Endodermal cell (in vitro differentiated cells): ENCODE data around the gene ERBB4. TPM values are rescaled to one million over a fixed set of nuclear protein-coding genes. Genes with fewer than 3 reads are reported as not detected.

Source experiments
- DNase-seq: peaks from one replicate; pipeline ENCODE4 v3.0.0-alpha.2; 2017
- H3K27ac ChIP-seq: 2 replicates; pipeline ENCODE4 v1.5.1; 2013; ENCODE audit warnings: mild to moderate bottlenecking, low read depth, low read length, moderate library complexity
- H3K27me3 ChIP-seq: 2 replicates; pipeline ENCODE4 v1.6.1; 2013; ENCODE audit warnings: mild to moderate bottlenecking, low read length, moderate library complexity; ENCODE audit not compliant: insufficient read depth, control insufficient read depth, poor library complexity, severe bottlenecking
- H3K36me3 ChIP-seq: 2 replicates; pipeline ENCODE4 v1.7.0; 2013; ENCODE audit warnings: mild to moderate bottlenecking, low read length, moderate library complexity; ENCODE audit not compliant: control insufficient read depth, insufficient read depth
- H3K4me1 ChIP-seq: one replicate; pipeline ENCODE4 v1.7.0; 2013; ENCODE audit warnings: low read length; ENCODE audit not compliant: control insufficient read depth, insufficient read depth
- H3K4me3 ChIP-seq: 2 replicates; pipeline ENCODE4 v1.5.1; 2013; ENCODE audit warnings: mild to moderate bottlenecking, low read length, moderate library complexity
- H3K9ac ChIP-seq: 2 replicates; pipeline ENCODE4 v1.6.1; 2013; ENCODE audit warnings: mild to moderate bottlenecking, low read length, moderate library complexity; ENCODE audit not compliant: poor library complexity, severe bottlenecking; ENCODE audit errors: extremely low read depth
- H3K9me3 ChIP-seq: 2 replicates; pipeline ENCODE4 v1.6.1; 2013; ENCODE audit warnings: mild to moderate bottlenecking, low read length, moderate library complexity; ENCODE audit not compliant: control insufficient read depth
- H3K27ac Mint-ChIP-seq: 2 replicates; pipeline ENCODE4 v1.8.0; 2020; ENCODE audit warnings: mixed read lengths
- H3K27me3 Mint-ChIP-seq: 2 replicates; pipeline ENCODE4 v1.8.0; 2021; ENCODE audit warnings: mild to moderate bottlenecking, mixed read lengths; ENCODE audit not compliant: insufficient read depth
- H3K36me3 Mint-ChIP-seq: 2 replicates; pipeline ENCODE4 v1.8.0; 2020; ENCODE audit warnings: low read depth, mixed read lengths
- H3K4me1 Mint-ChIP-seq: 2 replicates; pipeline ENCODE4 v1.8.0; 2020; ENCODE audit warnings: mixed read lengths
- H3K4me3 Mint-ChIP-seq: 2 replicates; pipeline ENCODE4 v1.8.0; 2020; ENCODE audit warnings: mild to moderate bottlenecking, moderate library complexity, mixed read lengths
- H3K9me3 Mint-ChIP-seq: 2 replicates; pipeline ENCODE4 v1.8.0; 2020; ENCODE audit warnings: mild to moderate bottlenecking, mixed read lengths
- CTCF ChIP-seq: fragments of 200-600 bp; sonication (generic); conservative IDR thresholded peaks from 2 replicates; pipeline ENCODE4 v1.5.0; 2021; ENCODE audit warnings: antibody characterized with exemption, mild to moderate bottlenecking
- WGBS, 2 experiments: methylation state at CpG; one replicate each; pipeline versions ENCODE4 v1.1.5 to v1.1.7; 2013; ENCODE audit warnings: missing lambda C conversion rate in 2 of 2, mixed read lengths in 1 of 2; ENCODE audit not compliant: insufficient coverage in 1 of 2, insufficient read length in 1 of 2; 5-methylcytosine and 5-hydroxymethylcytosine counted together
- total RNA-seq, 2 donors: library from RNA; stranded (reverse); fragmentation: NEBNext Ultra II Directional in 1 of 2; extraction: Animal tissue kit (Norgen Biotek cat#: 25700) in 1 of 2; gene quantifications; 2 replicates in 1 of 2; 3 replicates in 1 of 2; pipeline ENCODE4 v1.2.1, GENCODE V29; 2021

The ERBB4 gene
- total RNA-seq, 2 donors from 2014 or later: 154 to 158 TPM

- no peak for TF ChIP-seq CTCF
- Histone ChIP-seq H3K9me3 (no peaks in the 10 kb centered on the region), H3K9ac (no peak overlapping the region), H3K27me3 (no peaks in the 10 kb centered on the region), H3K36me3 (no peaks in the 10 kb centered on the region), H3K4me3 (no peak overlapping the region), H3K27ac (no peak overlapping the region), H3K4me1 (no peaks in the 10 kb centered on the region)
- Mint-ChIP-seq H3K27me3 (no peaks in the 10 kb centered on the region), H3K9me3 (no peaks in the 10 kb centered on the region), H3K4me1 (no peaks in the 10 kb centered on the region), H3K4me3 (no peak overlapping the region), H3K27ac (no peak overlapping the region), H3K36me3 (no peaks in the 10 kb centered on the region)
- WGBS, 2 experiments: 86 to 100% methylated on average over 2 to 3 of the region's 3 CpGs
- no peak for DNase-seq
These were observed 243.0 kb downstream of the ERBB4 start for GRCh38 chr2:212295571-212295970.

GRCh38 chr2:212294816-212295215, 243.8 kb downstream of the ERBB4 start:
- no peak for TF ChIP-seq CTCF
- H3K4me3 ChIP-seq: no peak overlapping the region
- no peaks in the 10 kb centered on the region for H3K27me3 ChIP-seq
- Mint-ChIP-seq H3K9me3 (no peaks in the 10 kb centered on the region), H3K27me3 (no peaks in the 10 kb centered on the region), H3K4me1 (no peaks in the 10 kb centered on the region), H3K27ac (no peak overlapping the region), H3K36me3 (no peaks in the 10 kb centered on the region), H3K4me3 (no peak overlapping the region)
- no peak overlapping the region for H3K27ac ChIP-seq
- H3K36me3 ChIP-seq: no peaks in the 10 kb centered on the region
- no peaks in the 10 kb centered on the region for H3K4me1 ChIP-seq
- WGBS, 2 experiments: 78 to 83% methylated on average over 1 to 2 of the region's 2 CpGs
- H3K9me3 ChIP-seq: no peaks in the 10 kb centered on the region
- DNase-seq: no peak
- no peak overlapping the region for H3K9ac ChIP-seq

- H3K9me3 ChIP-seq: no peaks in the 10 kb centered on the region
- Mint-ChIP-seq H3K36me3 (no peaks in the 10 kb centered on the region), H3K27me3 (no peaks in the 10 kb centered on the region), H3K4me3 (no peak overlapping the region), H3K27ac (no peak overlapping the region), H3K4me1 (peaks cover 4% of the 10 kb centered on the region), H3K9me3 (no peaks in the 10 kb centered on the region)
- H3K9ac ChIP-seq: no peak overlapping the region
- no peaks in the 10 kb centered on the region for H3K27me3 ChIP-seq
- no peaks in the 10 kb centered on the region for H3K36me3 ChIP-seq
- H3K27ac ChIP-seq: no peak overlapping the region
- no peak for DNase-seq
- no peaks in the 10 kb centered on the region for H3K4me1 ChIP-seq
- H3K4me3 ChIP-seq: no peak overlapping the region
- TF ChIP-seq CTCF: no peak
These were observed 249.3 kb downstream of the ERBB4 start for GRCh38 chr2:212289301-212289700.
